CD4-positive, alpha-beta T cell (primary cell): ENCODE results near the gene PSD. TPM values are rescaled to one million over a fixed set of nuclear protein-coding genes. Genes with fewer than 3 reads are reported as not detected.

Source experiments
- ATAC-seq: fragments of 200-7000 bp; cut with Tn5 transposase; one replicate; pipeline ENCODE4 v1.10.0; 2022; ENCODE audit warnings: mild to moderate bottlenecking; ENCODE audit not compliant: poor library complexity
- CTCF ChIA-PET: fragments of 350-600 bp; sonication (Branson Sonifier 250); formaldehyde crosslinking; loops from one replicate; lab custom pipeline; 2021; ENCODE audit warnings: antibody characterized with exemption, inconsistent platforms; lab: Charles Lee
- POLR2A ChIA-PET: fragments of 350-600 bp; sonication (Branson Sonifier 250); formaldehyde crosslinking; loops from one replicate; lab custom pipeline; 2021; ENCODE audit warnings: antibody characterized with exemption, inconsistent platforms; lab: Charles Lee
- DNase-seq, 14 experiments: peaks; one replicate each; pipeline ENCODE4 v3.0.0-alpha.2; 2013 to 2020; ENCODE audit warnings: mixed read lengths in 2 of 14
- H3K27ac ChIP-seq, 2 donors: one replicate each; pipeline versions ENCODE4 v1.5.1 to v1.7.0; 2013; ENCODE audit warnings: low read length in 2 of 2, low read depth in 1 of 2, mild to moderate bottlenecking in 1 of 2
- H3K27me3 ChIP-seq, 2 experiments: 1 replicate in 1 of 2; 2 replicates in 1 of 2; pipeline versions ENCODE4 v1.6.1 to v1.7.0; 2013; ENCODE audit warnings: low read length in 2 of 2, control low read depth in 1 of 2, mild to moderate bottlenecking in 1 of 2, moderate library complexity in 1 of 2; ENCODE audit not compliant: insufficient read depth in 2 of 2, control insufficient read depth in 1 of 2
- H3K36me3 ChIP-seq: one replicate; pipeline ENCODE4 v1.6.1; 2013; ENCODE audit warnings: low read length, control low read depth; ENCODE audit not compliant: insufficient read depth
- H3K4me1 ChIP-seq: one replicate; pipeline ENCODE4 v1.6.1; 2013; ENCODE audit warnings: low read length, control low read depth; ENCODE audit not compliant: insufficient read depth
- H3K4me3 ChIP-seq: one replicate; pipeline ENCODE4 v1.5.1; 2013; ENCODE audit warnings: mild to moderate bottlenecking, low read length, moderate library complexity
- H3K9me3 ChIP-seq, 2 experiments: 1 replicate in 1 of 2; 2 replicates in 1 of 2; pipeline versions ENCODE4 v1.6.1 to v1.7.0; 2013; ENCODE audit warnings: low read length in 2 of 2, mild to moderate bottlenecking in 2 of 2, control low read depth in 1 of 2, moderate library complexity in 1 of 2; ENCODE audit not compliant: control insufficient read depth in 1 of 2, insufficient read depth in 1 of 2
- H3K27ac Mint-ChIP-seq: one replicate; pipeline ENCODE4 v1.8.0; 2020; ENCODE audit warnings: mixed read lengths
- H3K27me3 Mint-ChIP-seq: one replicate; pipeline ENCODE4 v1.8.0; 2021; ENCODE audit warnings: mixed read lengths
- H3K36me3 Mint-ChIP-seq: one replicate; pipeline ENCODE4 v1.8.0; 2021; ENCODE audit warnings: low read depth, mixed read lengths
- H3K4me1 Mint-ChIP-seq: one replicate; pipeline ENCODE4 v1.8.0; 2021; ENCODE audit warnings: low read depth, mixed read lengths
- H3K4me3 Mint-ChIP-seq: one replicate; pipeline ENCODE4 v1.8.0; 2020; ENCODE audit warnings: mild to moderate bottlenecking, mixed read lengths
- H3K9me3 Mint-ChIP-seq: one replicate; pipeline ENCODE4 v1.8.0; 2020; ENCODE audit warnings: mixed read lengths
- CTCF ChIP-seq: fragments of 200-600 bp; IDR thresholded peaks from one replicate; pipeline ENCODE4 v1.8.0; 2022; ENCODE audit warnings: antibody characterized with exemption, mild to moderate bottlenecking
- intact Hi-C, 2 experiments: fragments of 100-400 bp; cut with DNase I in 1 of 2; cut with micrococcal nuclease in 1 of 2; formaldehyde crosslinking; loops; one replicate each; pipeline versions ENCODE4 v1.15.1 to v1.9.0; 2023 to 2025; cut with DNase I, micrococcal nuclease
- total RNA-seq, 174 experiments: library from RNA in 2 of 174; stranded (reverse) in 2 of 174; gene quantifications; one replicate each; pipeline ENCODE4 v1.2.3 and lab custom pipeline; 2021 to 2026

The PSD gene
- total RNA-seq, 2 experiments from 2014 or later: 16.7 to 17.8 TPM

GRCh38 chr10:102420181-102420713, 1.7 kb upstream of the PSD start:
- Histone ChIP-seq H3K4me1 (peaks cover 47% of the 10 kb centered on the region), H3K27me3 (peaks cover 22% of the 10 kb centered on the region in 2 experiments), H3K9me3 (peaks cover 0 to 11% of the 10 kb centered on the region in 2 experiments), H3K36me3 (peaks cover 15% of the 10 kb centered on the region), H3K4me3 (peak overlapping the region; percentile 83), H3K27ac (peak overlapping the region; percentile 65 to 82)
- TF ChIP-seq CTCF: no peak
- ATAC-seq (no peak), DNase-seq (peak in 1 of 14 experiments; percentile 51)
- peak overlapping the region; percentile 99 for H3K4me3 Mint-ChIP-seq
- H3K4me1 Mint-ChIP-seq: peaks cover 34% of the 10 kb centered on the region
- no peaks in the 10 kb centered on the region for H3K9me3 Mint-ChIP-seq
- peaks cover 27% of the 10 kb centered on the region for H3K36me3 Mint-ChIP-seq
- CTCF ChIA-PET: interaction anchor here (0.7 to 3.9 kb wide), 8 partner anchors 12 to 83 kb away, joined by 4 to 26 read pairs (median 4); partner anchors contain the start of genes C10orf95, CUEDC2, NFKB2 and SUFU
- POLR2A ChIA-PET: interaction anchor here (0.6 to 5.6 kb wide), 17 partner anchors 10 to 602 kb away, joined by 3 to 94 read pairs (median 16); partner anchors contain the start of genes ACTR1A, C10orf95, CNNM2 and CUEDC2
- peaks cover 30% of the 10 kb centered on the region for H3K27me3 Mint-ChIP-seq
- peak overlapping the region; percentile 97 for H3K27ac Mint-ChIP-seq
- intact Hi-C loops: loop anchor here (2.0 to 5.0 kb wide), 3 partner anchors 23 to 82 kb away; partner anchors contain the start of genes ACTR1A (in 1 of the 2), NFKB2 (in 1 of the 2) and SUFU (in 1 of the 2)

- TF ChIP-seq CTCF: no peak
- peaks cover 12% of the 10 kb centered on the region for H3K36me3 ChIP-seq
- DNase-seq (peak; percentile 52 to 84 (median 68)), ATAC-seq (peak; percentile 21)
- peaks cover 32% of the 10 kb centered on the region for H3K27me3 Mint-ChIP-seq
- H3K4me1 Mint-ChIP-seq: peaks cover 34% of the 10 kb centered on the region
- ChIA-PET CTCF (interaction anchor here (0.7 to 3.9 kb wide), 6 partner anchors 13 to 84 kb away, joined by 4 to 26 read pairs (median 8); partner anchors contain the start of genes C10orf95, NFKB2 and SUFU), POLR2A (interaction anchor here (0.9 to 5.6 kb wide), 13 partner anchors 9 to 601 kb away, joined by 3 to 94 read pairs (median 28); partner anchors contain the start of genes ACTR1A, C10orf95, CNNM2 and CUEDC2)
- H3K4me1 ChIP-seq: peaks cover 47% of the 10 kb centered on the region
- H3K27ac Mint-ChIP-seq: no peak overlapping the region
- peaks cover 22% of the 10 kb centered on the region for H3K36me3 Mint-ChIP-seq
- H3K27ac ChIP-seq: no peak overlapping the region
- peaks cover 22% of the 10 kb centered on the region in 2 experiments for H3K27me3 ChIP-seq
- intact Hi-C loops: loop anchor here (2.0 to 5.0 kb wide), 5 partner anchors 23 to 83 kb away; partner anchors contain the start of genes ACTR1A (in 1 of the 2), NFKB2 (in 1 of the 2) and SUFU (in 1 of the 2)
- peak overlapping the region; percentile 99 for H3K4me3 Mint-ChIP-seq
- no peaks in the 10 kb centered on the region for H3K9me3 Mint-ChIP-seq
- H3K4me3 ChIP-seq: peak overlapping the region; percentile 83
- peaks cover 0 to 11% of the 10 kb centered on the region in 2 experiments for H3K9me3 ChIP-seq
Observed at GRCh38 chr10:102419269-102420180, 940 bp upstream of the PSD start.

GRCh38 chr10:102416695-102417094, 1.9 kb downstream of the PSD start:
- DNase-seq: peak in 1 of 14 experiments; percentile 23
- Histone ChIP-seq H3K4me3 (no peak overlapping the region), H3K9me3 (peaks cover 0 to 11% of the 10 kb centered on the region in 2 experiments), H3K4me1 (peaks cover 40% of the 10 kb centered on the region), H3K27me3 (peaks cover 22 to 25% of the 10 kb centered on the region in 2 experiments), H3K27ac (no peak overlapping the region), H3K36me3 (no peaks in the 10 kb centered on the region)
- Mint-ChIP-seq H3K4me3 (no peak overlapping the region), H3K27me3 (peaks cover 47% of the 10 kb centered on the region), H3K4me1 (peaks cover 32% of the 10 kb centered on the region), H3K9me3 (no peaks in the 10 kb centered on the region), H3K27ac (no peak overlapping the region), H3K36me3 (peaks cover 10% of the 10 kb centered on the region)
- no peak for TF ChIP-seq CTCF
- ChIA-PET POLR2A (no interaction called here), CTCF (no interaction called here)
- ATAC-seq: no peak
- intact Hi-C loops: loop anchor here in 1 of 2 experiments (5.0 kb wide), 1 partner anchor 54 kb away; no protein-coding TSS in a partner anchor
